ENCODE measurements around the gene HOXA10.

DNA sequence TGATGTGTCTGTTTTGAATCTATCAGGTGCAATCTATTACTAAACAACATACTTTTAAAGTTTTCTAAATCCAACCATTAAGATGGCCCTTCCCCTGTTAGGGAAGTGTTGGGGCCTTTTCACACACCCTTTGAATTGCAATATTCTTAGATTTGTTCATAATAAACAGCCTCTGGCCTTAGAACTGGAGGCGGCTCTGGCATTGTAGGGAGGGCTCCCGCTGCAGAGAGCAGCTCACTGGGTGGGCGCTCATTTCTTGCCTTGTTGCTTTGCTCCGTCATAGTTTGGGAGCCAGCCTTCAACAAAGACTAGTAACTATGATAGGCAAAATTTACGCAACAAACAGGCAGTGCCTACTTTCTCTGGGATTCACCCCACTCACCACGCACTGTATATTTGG, 4.2 kb upstream of the HOXA10 start:
- TF ChIP-seq EZH2 (IDR thresholded peaks at IDR 0.05; ENCODE audit: low read depth) (no peak), CTCF (conservative IDR thresholded peaks at IDR 0.05) (no peak)
